Breast epithelium (tissue), 4 donors: ENCODE results near the gene RAB18. TPM values are rescaled to one million over a fixed set of nuclear protein-coding genes. Genes with fewer than 3 reads are reported as not detected.

Source experiments
- DNase-seq, 2 donors: peaks; one replicate each; pipeline ENCODE4 v3.0.0-alpha.2; 2019; ENCODE audit warnings: low spot score in 2 of 2
- H3K27ac ChIP-seq, 2 donors: fragments of 200-600 bp; sonication (generic) in 1 of 2; one replicate each; pipeline ENCODE4 v1.5.1; 2016 to 2019; ENCODE audit warnings: mild to moderate bottlenecking in 1 of 2
- H3K27me3 ChIP-seq, 2 donors: fragments of 200-600 bp; sonication (generic) in 1 of 2; one replicate each; pipeline versions ENCODE4 v1.5.1 to v1.6.0; 2017 to 2019; ENCODE audit warnings: control low read depth in 1 of 2, mild to moderate bottlenecking in 1 of 2
- H3K36me3 ChIP-seq: fragments of 200-600 bp; one replicate; pipeline ENCODE4 v1.5.1; 2019
- H3K4me1 ChIP-seq, 2 donors: fragments of 200-600 bp; sonication (generic); one replicate each; pipeline ENCODE4 v1.5.1; 2016 to 2019; ENCODE audit warnings: control low read depth in 1 of 2
- H3K4me3 ChIP-seq, 3 donors: fragments of 200-600 bp; sonication (generic); 1 replicate in 2 of 3; 2 replicates in 1 of 3; pipeline ENCODE4 v1.5.1; 2016 to 2019; ENCODE audit warnings: mild to moderate bottlenecking in 3 of 3, moderate library complexity in 2 of 3
- H3K9me3 ChIP-seq, 2 donors: fragments of 200-600 bp; sonication (generic) in 1 of 2; one replicate each; pipeline ENCODE4 v1.5.1; 2016 to 2019; ENCODE audit warnings: control low read depth in 1 of 2
- POLR2A ChIP-seq: fragments of 450-650 bp; IDR thresholded peaks from one replicate; pipeline ENCODE4 v1.6.1; 2016; ENCODE audit warnings: antibody characterized with exemption, mild to moderate bottlenecking, moderate library complexity
- POLR2AphosphoS5 ChIP-seq, 3 donors: sonication (generic); formaldehyde crosslinking; IDR thresholded peaks; one replicate each; pipeline ENCODE4 v1.6.1; 2017; ENCODE audit warnings: antibody characterized with exemption in 3 of 3
- intact Hi-C: fragments of 100-400 bp; cut with DNase I; formaldehyde crosslinking; loops from one replicate; pipeline ENCODE4 v1.15.1; 2023; ENCODE audit warnings: low total_unique reads
- total RNA-seq, 3 donors: library from RNA; depleted of rRNA; stranded (reverse); fragments of >200 nt; gene quantifications; one replicate each; pipeline ENCODE4 v1.1.0, GENCODE V29; 2016
- TF ChIP-seq, protein P1 (sequence below), 3 donors: fragments of 450-650 bp; IDR thresholded peaks; one replicate each; pipeline ENCODE4 v1.5.1; 2016 to 2017; ENCODE audit warnings: antibody characterized with exemption in 3 of 3, mild to moderate bottlenecking in 3 of 3, moderate library complexity in 3 of 3

The RAB18 gene
- total RNA-seq, 3 donors from 2014 or later: 40.3 to 68.6 (median 43.4) TPM

DNA sequence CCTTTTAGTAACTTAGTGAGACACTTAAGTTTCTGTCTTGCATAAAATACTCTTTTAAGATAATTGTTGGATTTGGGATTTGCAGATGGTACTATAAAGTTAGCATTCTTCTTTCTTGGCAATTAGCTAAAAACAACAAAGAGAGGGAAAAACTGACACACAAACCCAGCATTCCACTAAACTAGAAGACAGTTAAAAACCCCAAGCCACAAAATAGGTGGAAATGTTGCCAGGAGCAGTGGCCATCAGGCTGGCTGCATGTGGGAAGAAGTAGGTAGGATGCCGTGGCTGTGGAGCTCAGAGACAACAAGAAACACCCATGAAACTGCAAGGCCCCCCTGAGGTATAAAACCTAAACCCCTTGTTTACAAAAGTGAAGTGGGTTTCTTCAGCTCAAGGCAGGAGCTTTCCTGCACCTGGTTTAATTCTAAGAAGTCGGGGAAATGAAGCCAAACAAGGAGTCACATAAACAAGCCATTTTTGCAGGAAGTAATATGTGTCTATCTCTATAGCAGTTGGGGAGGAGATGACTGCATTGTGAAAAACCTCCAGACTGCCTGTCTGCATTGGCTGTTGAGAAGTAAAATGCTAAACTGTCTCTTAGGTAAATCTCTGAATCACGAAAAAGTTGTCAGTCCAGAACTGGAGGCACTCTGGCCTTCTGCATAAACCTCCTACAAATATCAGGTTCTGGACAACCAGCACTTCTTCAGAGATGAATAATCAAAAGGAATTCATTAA, 9.5 kb downstream of the RAB18 start:
- Histone ChIP-seq H3K27me3 (no peaks in the 10 kb centered on the region), H3K4me1 (no peaks in the 10 kb centered on the region), H3K36me3 (no peaks in the 10 kb centered on the region), H3K4me3 (no peak overlapping the region), H3K9me3 (no peaks in the 10 kb centered on the region), H3K27ac (no peak overlapping the region)
- DNase-seq: no peak
- no peak for TF ChIP-seq POLR2A
- no peak for TF ChIP-seq POLR2AphosphoS5 (IDR thresholded peaks at IDR 0.05)
- TF ChIP-seq, protein P1, sequence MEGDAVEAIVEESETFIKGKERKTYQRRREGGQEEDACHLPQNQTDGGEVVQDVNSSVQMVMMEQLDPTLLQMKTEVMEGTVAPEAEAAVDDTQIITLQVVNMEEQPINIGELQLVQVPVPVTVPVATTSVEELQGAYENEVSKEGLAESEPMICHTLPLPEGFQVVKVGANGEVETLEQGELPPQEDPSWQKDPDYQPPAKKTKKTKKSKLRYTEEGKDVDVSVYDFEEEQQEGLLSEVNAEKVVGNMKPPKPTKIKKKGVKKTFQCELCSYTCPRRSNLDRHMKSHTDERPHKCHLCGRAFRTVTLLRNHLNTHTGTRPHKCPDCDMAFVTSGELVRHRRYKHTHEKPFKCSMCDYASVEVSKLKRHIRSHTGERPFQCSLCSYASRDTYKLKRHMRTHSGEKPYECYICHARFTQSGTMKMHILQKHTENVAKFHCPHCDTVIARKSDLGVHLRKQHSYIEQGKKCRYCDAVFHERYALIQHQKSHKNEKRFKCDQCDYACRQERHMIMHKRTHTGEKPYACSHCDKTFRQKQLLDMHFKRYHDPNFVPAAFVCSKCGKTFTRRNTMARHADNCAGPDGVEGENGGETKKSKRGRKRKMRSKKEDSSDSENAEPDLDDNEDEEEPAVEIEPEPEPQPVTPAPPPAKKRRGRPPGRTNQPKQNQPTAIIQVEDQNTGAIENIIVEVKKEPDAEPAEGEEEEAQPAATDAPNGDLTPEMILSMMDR (IDR thresholded peaks at IDR 0.05): no peak
- intact Hi-C loops: no loop called here

DNA sequence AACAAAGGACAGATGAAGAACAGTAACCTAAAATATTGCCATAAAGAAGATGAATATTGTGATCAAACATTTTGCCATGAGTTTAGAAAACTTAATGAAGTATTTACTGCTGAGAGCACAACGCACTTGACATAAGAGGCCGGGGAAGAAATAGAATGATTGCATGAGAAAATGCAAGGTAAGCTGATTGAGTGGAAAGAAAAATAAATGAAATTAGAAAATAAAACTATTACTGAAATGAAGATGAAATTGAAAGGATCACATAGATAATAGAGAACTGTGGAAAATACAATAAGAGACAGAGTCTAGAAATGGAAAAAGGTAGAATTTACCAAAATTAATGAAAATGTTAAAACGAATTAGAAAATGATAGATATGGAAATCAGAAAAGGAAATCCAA, 10.1 kb downstream of the RAB18 start:
- Histone ChIP-seq H3K27me3 (no peaks in the 10 kb centered on the region), H3K9me3 (no peaks in the 10 kb centered on the region), H3K4me3 (no peak overlapping the region), H3K36me3 (no peaks in the 10 kb centered on the region), H3K4me1 (no peaks in the 10 kb centered on the region), H3K27ac (no peak overlapping the region)
- intact Hi-C loops: no loop called here
- TF ChIP-seq POLR2AphosphoS5 (IDR thresholded peaks at IDR 0.05) (no peak), POLR2A (no peak)
- TF ChIP-seq, protein P1 (IDR thresholded peaks at IDR 0.05): no peak
- no peak for DNase-seq

DNA sequence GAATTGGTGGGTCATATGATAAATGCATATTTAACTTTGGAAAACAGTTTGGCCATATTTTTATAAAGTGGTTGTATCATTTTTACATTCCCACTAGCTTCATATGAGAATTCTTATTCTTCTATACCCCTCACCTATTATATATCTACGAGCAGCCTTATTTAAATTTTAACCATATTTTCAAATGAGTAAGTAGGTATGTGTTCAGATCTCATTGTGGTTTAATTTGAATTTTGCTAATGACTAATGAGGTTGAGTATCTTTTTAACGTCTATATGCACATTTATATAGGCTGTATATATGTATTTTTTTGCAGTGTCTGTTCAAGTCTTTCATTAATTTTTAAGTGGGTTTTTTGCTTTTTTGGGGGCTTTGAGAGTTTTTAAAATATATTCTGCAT, 14.2 kb downstream of the RAB18 start:
- no peaks in the 10 kb centered on the region for H3K4me1 ChIP-seq
- DNase-seq: no peak
- H3K36me3 ChIP-seq: no peaks in the 10 kb centered on the region
- H3K9me3 ChIP-seq: no peaks in the 10 kb centered on the region
- H3K4me3 ChIP-seq: no peak overlapping the region
- TF ChIP-seq, protein P1 (IDR thresholded peaks at IDR 0.05): no peak
- no peaks in the 10 kb centered on the region for H3K27me3 ChIP-seq
- intact Hi-C loops: no loop called here
- no peak overlapping the region for H3K27ac ChIP-seq

DNA sequence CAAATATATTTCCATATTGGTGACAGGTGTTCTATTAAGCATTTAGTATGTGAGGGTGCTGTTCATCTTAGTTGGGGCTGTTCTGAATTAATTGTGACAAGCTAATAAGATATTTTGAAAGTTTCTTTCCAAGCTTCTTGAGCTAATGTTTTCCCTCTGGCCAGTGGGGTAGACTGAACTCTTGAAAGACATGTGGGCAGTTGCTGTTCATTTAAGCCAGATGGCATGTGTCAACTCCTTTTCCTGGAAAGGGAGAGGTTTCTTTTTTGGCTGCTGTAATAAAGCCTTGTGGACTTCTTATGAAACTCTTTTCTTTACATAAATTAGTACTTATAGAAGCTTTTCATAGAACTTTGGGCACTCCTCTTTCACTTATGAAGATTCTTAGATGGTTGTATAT, 21.7 kb downstream of the RAB18 start:
- Histone ChIP-seq H3K9me3 (no peaks in the 10 kb centered on the region), H3K27me3 (no peaks in the 10 kb centered on the region), H3K4me3 (no peak overlapping the region), H3K27ac (no peak overlapping the region), H3K4me1 (no peaks in the 10 kb centered on the region), H3K36me3 (no peaks in the 10 kb centered on the region)
- intact Hi-C loops: no loop called here
- DNase-seq: no peak
- TF ChIP-seq POLR2AphosphoS5 (IDR thresholded peaks at IDR 0.05) (no peak), POLR2A (no peak)
- TF ChIP-seq, protein P1 (IDR thresholded peaks at IDR 0.05): no peak

DNA sequence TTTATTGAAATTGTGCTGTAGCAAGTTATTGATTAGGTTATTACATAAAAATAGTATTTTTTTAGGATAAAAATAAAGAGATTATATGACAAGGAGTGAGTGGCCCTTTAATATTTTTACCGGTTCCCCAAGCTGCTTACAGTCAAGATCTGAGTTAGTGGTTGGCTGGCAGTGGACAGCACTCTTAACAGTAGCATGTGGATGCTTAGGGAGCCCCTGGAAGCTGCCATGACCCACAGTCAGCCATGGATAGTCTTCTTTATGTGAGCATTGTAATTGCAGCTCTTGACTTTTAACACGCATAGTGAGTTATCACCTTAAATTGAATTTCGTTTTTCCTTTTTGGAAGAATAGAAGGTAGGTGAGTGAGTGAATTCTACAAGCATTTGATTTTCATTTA, 22.1 kb downstream of the RAB18 start:
- H3K4me3 ChIP-seq: no peak overlapping the region
- no peak overlapping the region for H3K27ac ChIP-seq
- TF ChIP-seq POLR2A: no peak
- H3K4me1 ChIP-seq: no peaks in the 10 kb centered on the region
- no peaks in the 10 kb centered on the region for H3K9me3 ChIP-seq
- intact Hi-C loops: no loop called here
- H3K27me3 ChIP-seq: no peaks in the 10 kb centered on the region
- H3K36me3 ChIP-seq: no peaks in the 10 kb centered on the region
- no peak for DNase-seq
